A549 (cell line): ENCODE results near the gene PPIP5K1. TPM values are rescaled to one million over a fixed set of nuclear protein-coding genes. Genes with fewer than 3 reads are reported as not detected.

ENCODE experiments used
- ATAC-seq, 2 experiments: fragments of 200-7000 bp in 1 of 2; fragments of >200 bp in 1 of 2; cut with Nextera tagmentation in 1 of 2; cut with Tn5 transposase in 1 of 2; 3 replicates each; pipeline versions ENCODE4 v1.8.0 to v1.9.1; 2018 to 2020; ENCODE audit warnings: mild to moderate bottlenecking in 1 of 2, moderate library complexity in 1 of 2
- CTCF ChIA-PET: fragments of 300-600 bp; sonication (Branson Sonifier 250); formaldehyde crosslinking; extraction: SDS; loops from one replicate; lab custom pipeline; 2021; ENCODE audit warnings: antibody characterized with exemption, inconsistent platforms; lab: Yijun Ruan, JAX
- POLR2A ChIA-PET: fragments of 350-600 bp; formaldehyde crosslinking; extraction: SDS; loops from one replicate; lab custom pipeline; 2021; ENCODE audit warnings: antibody characterized with exemption, inconsistent platforms; lab: Yijun Ruan, JAX
- DNase-seq, 2 experiments: peaks; one replicate each; pipeline versions ENCODE4 v3.0.0 to v3.0.0-alpha.2; 2011 to 2016; ENCODE audit warnings: low read depth in 1 of 2, low spot score in 1 of 2
- FAIRE-seq: peaks from 2 replicates; lab custom pipeline; 2011; peaks lifted over from hg19 to GRCh38; lab: Jason Lieb, UNC
- H3K27ac ChIP-seq, 2 experiments: fragments of >200 bp; sonication (Bioruptor Twin); formaldehyde crosslinking; 3 replicates each; pipeline ENCODE4 v1.5.1; 2016 to 2017
- H3K4me1 ChIP-seq: fragments of >200 bp; sonication (Bioruptor Twin); formaldehyde crosslinking; 3 replicates; pipeline ENCODE4 v1.6.1; 2016
- H3K4me2 ChIP-seq: fragments of >200 bp; sonication (Bioruptor Twin); formaldehyde crosslinking; 3 replicates; pipeline ENCODE4 v1.6.1; 2016
- H3K4me3 ChIP-seq: fragments of >200 bp; sonication (Bioruptor Twin); formaldehyde crosslinking; 3 replicates; pipeline ENCODE4 v1.5.1; 2016
- H3K9me3 ChIP-seq: fragments of >200 bp; sonication (Bioruptor Twin); formaldehyde crosslinking; 3 replicates; pipeline ENCODE4 v1.6.1; 2016
- CBX2 ChIP-seq: fragments of 200-600 bp; sonication (generic); IDR thresholded peaks from 2 replicates; pipeline ENCODE4 v1.6.1; 2016; ENCODE audit warnings: low read depth, mild to moderate bottlenecking, borderline replicate concordance
- CBX8 ChIP-seq: fragments of 200-600 bp; sonication (generic); IDR thresholded peaks from 2 replicates; pipeline ENCODE4 v1.6.1; 2016
- CEBPB ChIP-seq, 2 experiments: fragments of >200 bp in 1 of 2; sonication (Bioruptor Twin) in 1 of 2; formaldehyde crosslinking in 1 of 2; IDR thresholded peaks; 2 replicates each; pipeline ENCODE4 v1.6.1; 2012 to 2016
- CTCF ChIP-seq: fragments of >200 bp; sonication (Bioruptor Twin); formaldehyde crosslinking; IDR thresholded peaks from 3 replicates; pipeline ENCODE4 v1.5.1; 2016
- EHF ChIP-seq: fragments of 250-450 bp; sonication (Bioruptor Pico); IDR thresholded peaks from 2 replicates; pipeline ENCODE4 v1.5.0; 2020; ENCODE audit warnings: mild to moderate bottlenecking
- EHMT2 ChIP-seq: fragments of 200-600 bp; sonication (generic); IDR thresholded peaks from 2 replicates; pipeline ENCODE4 v1.6.1; 2016; ENCODE audit warnings: antibody characterized with exemption, low read depth, mild to moderate bottlenecking, moderate library complexity
- ELK1 ChIP-seq: fragments of 150-350 bp; IDR thresholded peaks from 2 replicates; pipeline ENCODE4 v1.6.1; 2014; ENCODE audit warnings: low read depth, mild to moderate bottlenecking, low read length
- ESRRA ChIP-seq: fragments of 150-350 bp; IDR thresholded peaks from 2 replicates; pipeline ENCODE4 v1.6.1; 2014; ENCODE audit warnings: mild to moderate bottlenecking, low read length, borderline replicate concordance
- FOSL2 ChIP-seq, 2 experiments: fragments of 450-650 bp in 1 of 2; fragments of >200 bp in 1 of 2; sonication (Bioruptor Twin) in 1 of 2; formaldehyde crosslinking; IDR thresholded peaks; 2 replicates each; pipeline versions ENCODE4 v1.5.0 to v1.6.1; 2016 to 2020; ENCODE audit warnings: mild to moderate bottlenecking in 1 of 2, moderate library complexity in 1 of 2
- HDAC2 ChIP-seq: fragments of 200-600 bp; sonication (generic); IDR thresholded peaks from 2 replicates; pipeline ENCODE4 v1.6.1; 2016
- HMGXB4 ChIP-seq: fragments of 250-450 bp; sonication (Bioruptor Pico); IDR thresholded peaks from 2 replicates; pipeline ENCODE4 v1.5.0; 2021; ENCODE audit warnings: mild to moderate bottlenecking, moderate library complexity, borderline replicate concordance
- HOXB13 ChIP-seq: fragments of 250-450 bp; sonication (Bioruptor Pico); IDR thresholded peaks from 2 replicates; pipeline ENCODE4 v1.5.0; 2020; ENCODE audit warnings: low read depth, mild to moderate bottlenecking, moderate library complexity
- JUNB ChIP-seq: fragments of >200 bp; sonication (Bioruptor Twin); formaldehyde crosslinking; IDR thresholded peaks from 2 replicates; pipeline ENCODE4 v1.6.1; 2016
- KDM1A ChIP-seq: fragments of 200-600 bp; sonication (generic); IDR thresholded peaks from 2 replicates; pipeline ENCODE4 v1.6.1; 2016; ENCODE audit warnings: low read depth, mild to moderate bottlenecking
- MAX ChIP-seq: IDR thresholded peaks from 2 replicates; pipeline ENCODE4 v1.6.1; 2012
- MAZ ChIP-seq: fragments of 150-350 bp; IDR thresholded peaks from 2 replicates; pipeline ENCODE4 v1.6.1; 2014; ENCODE audit warnings: antibody characterized with exemption, low read depth, low read length, borderline replicate concordance
- NR3C1 ChIP-seq: fragments of >200 bp; sonication (Bioruptor Twin); formaldehyde crosslinking; IDR thresholded peaks from 3 replicates; pipeline ENCODE4 v1.6.1; 2017
- PBX3 ChIP-seq: IDR thresholded peaks from 2 replicates; pipeline ENCODE4 v1.6.1; 2012
- RARB ChIP-seq: fragments of 250-450 bp; sonication (Bioruptor Pico); IDR thresholded peaks from 2 replicates; pipeline ENCODE4 v1.8.0; 2021; ENCODE audit warnings: mild to moderate bottlenecking, moderate library complexity
- RCOR1 ChIP-seq: fragments of 150-350 bp; IDR thresholded peaks from 2 replicates; pipeline ENCODE4 v1.6.1; 2014; ENCODE audit warnings: antibody characterized with exemption, low read length, low read depth
- RFX5 ChIP-seq: fragments of 450-650 bp; IDR thresholded peaks from 2 replicates; pipeline ENCODE4 v1.7.1; 2014; ENCODE audit warnings: antibody characterized with exemption, mild to moderate bottlenecking, moderate library complexity
- ZC3H11A ChIP-seq: fragments of 450-650 bp; IDR thresholded peaks from 2 replicates; pipeline ENCODE4 v1.6.1; 2014; ENCODE audit warnings: antibody characterized with exemption, mild to moderate bottlenecking
- ZSCAN20 ChIP-seq: fragments of 250-450 bp; sonication (Bioruptor Pico); IDR thresholded peaks from 2 replicates; pipeline ENCODE4 v1.8.0; 2022; ENCODE audit warnings: mild to moderate bottlenecking, moderate library complexity
- WGBS: methylation state at CpG from one replicate; pipeline ENCODE4 v1.1.6; 2017; ENCODE audit errors: missing lambda C conversion rate; 5-methylcytosine and 5-hydroxymethylcytosine counted together
- polyA plus RNA-seq, 4 experiments: library from polyadenylated mRNA; depleted of rRNA in 3 of 4; stranded (reverse); fragments of >200 nt; fragmentation: RNase III in 1 of 4; extraction: RNeasy Plus Mini Kit Qiagen cat#74134 plus additional on column Dnase treatment in 1 of 4; gene quantifications; 2 replicates in 3 of 4; 3 replicates in 1 of 4; pipeline ENCODE4 v1.2.3, GENCODE V29; 2011 to 2017

PPIP5K1 gene
- polyA plus RNA-seq, 2 of the 4 experiments (the other 2 are of a cell fraction): 9.3 to 19.2 TPM

GRCh38 chr15:43492266-43492665 is 97.7 kb downstream of the PPIP5K1 start:
- ATAC-seq: peak in 1 of 2 experiments; percentile 7; a peak in 3 of 6 replicates
- CTCF ChIA-PET: interaction anchor here (2.5 to 5.1 kb wide), 2 partner anchors 23 to 51 kb away, joined by 8 to 20 read pairs; no protein-coding TSS in a partner anchor
- TF ChIP-seq ZC3H11A: no peak
- no peak for TF ChIP-seq RFX5
- no peak for TF ChIP-seq FOSL2 (IDR thresholded peaks at IDR 0.05)
- TF ChIP-seq FOSL2 (CRISPR knock-in tag; IDR thresholded peaks at IDR 0.05): no peak
- TF ChIP-seq ELK1: no peak
- TF ChIP-seq RCOR1: no peak
- TF ChIP-seq CTCF: no peak
- TF ChIP-seq, all 56 proteins: peak for 0
- Histone ChIP-seq H3K4me3 (peak overlapping the region; percentile 62), H3K27ac (peak overlapping the region; percentile 85 to 98), H3K4me1 (peaks cover 12% of the 10 kb centered on the region; the same call in 2 of the 3 replicates), H3K9me3 (no peaks in the 10 kb centered on the region), H3K4me2 (peak overlapping the region; percentile 87)
- DNase-seq (no peak), FAIRE-seq (no peak)
- WGBS: 21% methylated on average over 7 of the region's 7 CpGs
- POLR2A ChIA-PET: interaction anchor here (3.0 kb wide), 1 partner anchor 18 kb away, joined by 22 read pairs; no protein-coding TSS in a partner anchor

- ChIA-PET POLR2A (interaction anchor here (0.8 kb wide), 1 partner anchor 21 kb away, joined by 3 read pairs; no protein-coding TSS in a partner anchor), CTCF (no interaction called here)
- no peak overlapping the region for H3K4me2 ChIP-seq
- peaks cover 12% of the 10 kb centered on the region; the same call in 2 of the 3 replicates for H3K4me1 ChIP-seq
- DNase-seq (no peak), FAIRE-seq (no peak), ATAC-seq (no peak)
- TF ChIP-seq CBX2: no peak
- no peak overlapping the region for H3K27ac ChIP-seq
- whole genome bisulfite sequencing: 69% methylated on average over 1 of the region's 1 CpG
- no peak overlapping the region for H3K4me3 ChIP-seq
- H3K9me3 ChIP-seq: no peaks in the 10 kb centered on the region
Measured at GRCh38 chr15:43489191-43489590, 100.8 kb downstream of the PPIP5K1 start.

- no peak for TF ChIP-seq MAZ
- no peak for TF ChIP-seq KDM1A
- TF ChIP-seq HOXB13 (CRISPR knock-in tag): no peak
- TF ChIP-seq CBX8: no peak
- no peak for TF ChIP-seq RFX5
- no peak for TF ChIP-seq ELK1
- TF ChIP-seq EHMT2: no peak
- no peak for TF ChIP-seq RCOR1
- no peak for TF ChIP-seq HMGXB4 (CRISPR knock-in tag)
- TF ChIP-seq CEBPB (IDR thresholded peaks at IDR 0.05): no peak
- no peak for TF ChIP-seq EHF (CRISPR knock-in tag)
- no peak for TF ChIP-seq ZSCAN20 (CRISPR knock-in tag)
- no peak for TF ChIP-seq MAX
- no peak for TF ChIP-seq JUNB
- TF ChIP-seq CBX2: no peak
- TF ChIP-seq NR3C1: no peak
- no peak for TF ChIP-seq PBX3
- TF ChIP-seq ESRRA: no peak
- TF ChIP-seq HDAC2: no peak
- no peak for TF ChIP-seq RARB (CRISPR knock-in tag)
- WGBS: 87% methylated on average over 3 of the region's 3 CpGs
- CTCF ChIA-PET: interaction anchor here (0.5 kb wide), 1 partner anchor 22 kb away, joined by 3 read pairs; no protein-coding TSS in a partner anchor
- Histone ChIP-seq H3K4me3 (no peak overlapping the region), H3K9me3 (no peaks in the 10 kb centered on the region), H3K4me1 (peaks cover 11% of the 10 kb centered on the region; the same call in 2 of the 3 replicates), H3K27ac (no peak overlapping the region), H3K4me2 (no peak overlapping the region)
- DNase-seq (no peak), FAIRE-seq (no peak), ATAC-seq (no peak)
- POLR2A ChIA-PET: interaction anchor here (0.8 kb wide), 1 partner anchor 22 kb away, joined by 3 read pairs; no protein-coding TSS in a partner anchor
Measured at GRCh38 chr15:43488790-43489189, 101.2 kb downstream of the PPIP5K1 start.
